K562 (cell line): ENCODE measurements around the gene CCDC82. TPM values are rescaled to one million over a fixed set of nuclear protein-coding genes. Genes with fewer than 3 reads are reported as not detected.
A peak's percentile ranks its signal among the peaks of the same experiment; 100 is the strongest.

Experiments
- ATAC-seq: fragments of 200-7000 bp; cut with Tn5 transposase; 3 replicates; pipeline ENCODE4 v1.9.1; 2020; ENCODE audit warnings: moderate library complexity
- BruUV-seq: library from RNA; stranded (reverse); fragments of 400-500 nt; replicated peaks from 2 replicates; lab custom pipeline; 2021; lab: Mats Ljungman, UMichigan
- CTCF ChIA-PET: fragments of 300-600 bp; formaldehyde crosslinking; extraction: SDS; loops from one replicate; lab custom pipeline; 2021; ENCODE audit warnings: low intra/inter-chr PET ratio; lab: Yijun Ruan, JAX
- POLR2A ChIA-PET: fragments of 300-600, 350-650 bp; sonication (Branson Sonifier 250); formaldehyde crosslinking; extraction: SDS; loops from one replicate; lab custom pipeline; 2021; ENCODE audit warnings: antibody characterized with exemption, inconsistent platforms; lab: Yijun Ruan, JAX
- DNase-seq, 4 experiments: peaks; one replicate each; pipeline versions ENCODE4 v3.0.0 to v3.0.0-alpha.2; 2011 to 2018; ENCODE audit warnings: low spot score in 3 of 4, mixed read lengths in 3 of 4; ENCODE audit errors: extremely low read depth in 1 of 4
- FAIRE-seq: peaks from 2 replicates; lab custom pipeline; 2011; peaks lifted over from hg19 to GRCh38; lab: Jason Lieb, UNC
- H2AFZ ChIP-seq: 2 replicates; pipeline ENCODE4 v1.6.0; 2011; ENCODE audit warnings: low read depth, low read length, control low read depth, inconsistent platforms
- H3K27ac ChIP-seq: fragments of 200-600 bp; 3 replicates; pipeline ENCODE4 v1.8.0; 2011; ENCODE audit warnings: low read depth, mild to moderate bottlenecking, control low read depth, inconsistent platforms, low read length, moderate library complexity, mixed read lengths; ENCODE audit errors: extremely low read depth
- H3K27me3 ChIP-seq, 2 experiments: fragments of 300-600 bp in 1 of 2; 2 replicates in 1 of 2; 3 replicates in 1 of 2; pipeline versions ENCODE4 v1.6.0 to v1.8.0; 2011; ENCODE audit warnings: inconsistent platforms in 2 of 2, low read length in 2 of 2, mild to moderate bottlenecking in 1 of 2, mixed read lengths in 1 of 2, moderate library complexity in 1 of 2; ENCODE audit not compliant: control insufficient read depth in 2 of 2, insufficient read depth in 2 of 2
- H3K36me3 ChIP-seq: fragments of 300-600 bp; 3 replicates; pipeline ENCODE4 v1.8.0; 2011; ENCODE audit warnings: mild to moderate bottlenecking, low read length, inconsistent platforms; ENCODE audit not compliant: control insufficient read depth, insufficient read depth
- H3K4me1 ChIP-seq, 2 experiments: fragments of 200-600 bp in 1 of 2; replicated peaks in 1 of 2; 2 replicates in 1 of 2; 3 replicates in 1 of 2; pipeline versions ENCODE4 v1.5.1 to v1.8.0; 2011; ENCODE audit warnings: inconsistent platforms in 2 of 2, low read length in 2 of 2, mild to moderate bottlenecking in 1 of 2, mixed read lengths in 1 of 2, moderate library complexity in 1 of 2; ENCODE audit not compliant: control insufficient read depth in 2 of 2, insufficient read depth in 2 of 2
- H3K4me2 ChIP-seq: 2 replicates; pipeline ENCODE4 v1.6.1; 2011; ENCODE audit warnings: low read length, control low read depth, inconsistent platforms, mixed read lengths; ENCODE audit not compliant: insufficient read depth
- H3K4me3 ChIP-seq: fragments of 200-600 bp; sonication (generic), shearing (Covaris generic); 2 replicates; pipeline ENCODE4 v1.5.1; 2016; ENCODE audit warnings: control low read depth, inconsistent platforms
- H3K79me2 ChIP-seq: fragments of 200-600 bp; 3 replicates; pipeline ENCODE4 v1.8.0; 2011; ENCODE audit warnings: low read length, inconsistent platforms; ENCODE audit not compliant: control insufficient read depth, insufficient read depth
- H3K9ac ChIP-seq, 2 experiments: 2 replicates each; pipeline versions ENCODE4 v1.6.0 to v1.6.1; 2011; ENCODE audit warnings: low read depth in 2 of 2, low read length in 2 of 2, control low read depth in 1 of 2, inconsistent platforms in 1 of 2, mild to moderate bottlenecking in 1 of 2, mixed read lengths in 1 of 2; ENCODE audit not compliant: insufficient read depth in 1 of 2
- H3K9me1 ChIP-seq: one replicate; pipeline ENCODE4 v1.6.0; 2011; ENCODE audit warnings: inconsistent platforms, mild to moderate bottlenecking, low read length, moderate library complexity; ENCODE audit not compliant: control insufficient read depth, insufficient read depth
- H3K9me3 ChIP-seq: replicated peaks from 2 replicates; pipeline ENCODE4 v1.5.1; 2011; ENCODE audit warnings: low read depth, low read length, inconsistent platforms; ENCODE audit not compliant: control insufficient read depth, insufficient read depth
- H4K20me1 ChIP-seq: replicated peaks from 2 replicates; pipeline ENCODE4 v1.6.1; 2011; ENCODE audit warnings: low read length, inconsistent platforms, mixed read lengths; ENCODE audit not compliant: control insufficient read depth, insufficient read depth
- BCOR ChIP-seq: fragments of 450-650 bp; IDR thresholded peaks from 2 replicates; pipeline ENCODE4 v1.6.1; 2016
- KDM1A ChIP-seq, 2 experiments: fragments of 450-650 bp; IDR thresholded peaks; 2 replicates each; pipeline ENCODE4 v1.6.1; 2016; ENCODE audit warnings: mild to moderate bottlenecking in 2 of 2
- MED1 ChIP-seq: sonication (generic); formaldehyde crosslinking; IDR thresholded peaks from 2 replicates; pipeline ENCODE4 v1.8.1; 2023; ENCODE audit warnings: missing genetic modification reagents, borderline replicate concordance
- RBM25 ChIP-seq: fragments of 200-400 bp; formaldehyde crosslinking; IDR thresholded peaks from 2 replicates; pipeline ENCODE4 v1.6.1; 2018; ENCODE audit warnings: low read length, low read depth, moderate library complexity; ENCODE audit not compliant: severe bottlenecking
- WGBS: fragments of 100-300 bp; shearing (Covaris generic); methylation state at CpG from one replicate; pipeline ENCODE4 v1.1.6; 2016; ENCODE audit warnings: low coverage, mixed read lengths; ENCODE audit not compliant: insufficient coverage; ENCODE audit errors: missing lambda C conversion rate; 5-methylcytosine and 5-hydroxymethylcytosine counted together
- in situ Hi-C: fragments of 300-500 bp; cut with MboI; formaldehyde crosslinking; loops from 4 replicates; pipeline ENCODE4 v1.15.0; 2018; ENCODE audit warnings: inconsistent platforms, mixed read lengths
- intact Hi-C: fragments of 100-400 bp; cut with micrococcal nuclease; formaldehyde crosslinking; loops from 2 replicates; pipeline ENCODE4 v1.14.2; 2022
- polyA plus RNA-seq, 8 experiments: library from polyadenylated mRNA; depleted of rRNA in 4 of 8; stranded (reverse) in 5 of 8; unstranded in 3 of 8; fragments of >200 nt; fragmentation: Nextera tagmentation in 2 of 8; fragmentation: Illumina TruSeq in 1 of 8; extraction: Ambion mirVana in 2 of 8; extraction: Trizol in 1 of 8; gene quantifications; 2 replicates each; pipeline versions ENCODE4 v1.2.1 to v1.2.3, GENCODE V29; 2011 to 2014; ENCODE audit warnings: inconsistent platforms in 1 of 8, missing spikeins in 1 of 8
- total RNA-seq, 7 experiments: library from RNA; depleted of rRNA in 6 of 7; stranded (reverse); fragments of >200 nt in 6 of 7; fragmentation: Illumina TruSeq in 2 of 7; extraction: Trizol in 2 of 7; gene quantifications; 2 replicates each; pipeline versions ENCODE4 v1.2.1 to v1.2.3, GENCODE V29; 2011 to 2021; ENCODE audit warnings: low replicate concordance in 1 of 7
- TF ChIP-seq, protein P1 (sequence below): IDR thresholded peaks from 2 replicates; pipeline ENCODE4 v1.6.1; 2016; ENCODE audit warnings: missing genetic modification characterization, missing compliant biosample characterization
- TF ChIP-seq, protein P2 (sequence below): fragments of 150-350 bp; conservative IDR thresholded peaks from 2 replicates; pipeline ENCODE4 v1.6.1; 2014; ENCODE audit warnings: low read length

Gene CCDC82
- total and polyA plus RNA-seq, 9 of the 15 experiments (the other 6 are each of a cell fraction or from before 2014, with no cell fraction given), result 12.5 to 51.3 (median 24.5) TPM

DNA sequence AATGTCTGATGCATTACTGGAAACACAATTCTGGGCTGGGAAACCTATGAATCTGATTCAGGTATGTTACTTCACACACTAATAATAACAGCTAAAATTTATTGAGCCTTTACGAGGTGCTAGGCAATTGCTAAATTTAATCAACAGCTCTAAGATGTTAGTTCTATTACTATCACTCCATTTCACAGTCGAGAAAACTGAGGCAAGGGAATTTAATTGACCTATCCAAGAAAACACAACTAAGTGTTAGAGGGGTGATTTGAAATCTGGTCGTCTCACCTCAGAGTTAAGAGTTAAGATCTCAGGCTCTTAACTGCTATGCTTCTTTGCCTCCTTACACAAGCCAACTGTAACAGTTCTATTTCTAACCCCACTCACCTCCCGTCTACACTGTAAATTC is 55.5 kb downstream of the CCDC82 start:
- in situ Hi-C loops, result no loop called here
- H3K4me3 ChIP-seq, result no peak overlapping the region
- H3K36me3 ChIP-seq, result no peaks in the 10 kb centered on the region
- DNase-seq, result no peak
- H3K27me3 ChIP-seq, result no peaks in the 10 kb centered on the region
- no peak overlapping the region for H2AFZ ChIP-seq
- TF ChIP-seq BCOR (peak; percentile 48; the same call in 1 of the 2 replicates), RBM25 (peak; percentile 69), KDM1A (IDR thresholded peaks at IDR 0.05) (peak in 1 of 2 experiments; percentile 50; a peak in 2 of 4 replicates), MED1 (CRISPR knock-in tag) (no peak)
- TF ChIP-seq, protein P1, sequence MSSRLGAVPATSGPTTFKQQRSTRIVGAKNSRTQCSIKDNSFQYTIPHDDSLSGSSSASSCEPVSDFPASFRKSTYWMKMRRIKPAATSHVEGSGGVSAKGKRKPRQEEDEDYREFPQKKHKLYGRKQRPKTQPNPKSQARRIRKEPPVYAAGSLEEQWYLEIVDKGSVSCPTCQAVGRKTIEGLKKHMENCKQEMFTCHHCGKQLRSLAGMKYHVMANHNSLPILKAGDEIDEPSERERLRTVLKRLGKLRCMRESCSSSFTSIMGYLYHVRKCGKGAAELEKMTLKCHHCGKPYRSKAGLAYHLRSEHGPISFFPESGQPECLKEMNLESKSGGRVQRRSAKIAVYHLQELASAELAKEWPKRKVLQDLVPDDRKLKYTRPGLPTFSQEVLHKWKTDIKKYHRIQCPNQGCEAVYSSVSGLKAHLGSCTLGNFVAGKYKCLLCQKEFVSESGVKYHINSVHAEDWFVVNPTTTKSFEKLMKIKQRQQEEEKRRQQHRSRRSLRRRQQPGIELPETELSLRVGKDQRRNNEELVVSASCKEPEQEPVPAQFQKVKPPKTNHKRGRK (tag), result no peak
- TF ChIP-seq, protein P2, sequence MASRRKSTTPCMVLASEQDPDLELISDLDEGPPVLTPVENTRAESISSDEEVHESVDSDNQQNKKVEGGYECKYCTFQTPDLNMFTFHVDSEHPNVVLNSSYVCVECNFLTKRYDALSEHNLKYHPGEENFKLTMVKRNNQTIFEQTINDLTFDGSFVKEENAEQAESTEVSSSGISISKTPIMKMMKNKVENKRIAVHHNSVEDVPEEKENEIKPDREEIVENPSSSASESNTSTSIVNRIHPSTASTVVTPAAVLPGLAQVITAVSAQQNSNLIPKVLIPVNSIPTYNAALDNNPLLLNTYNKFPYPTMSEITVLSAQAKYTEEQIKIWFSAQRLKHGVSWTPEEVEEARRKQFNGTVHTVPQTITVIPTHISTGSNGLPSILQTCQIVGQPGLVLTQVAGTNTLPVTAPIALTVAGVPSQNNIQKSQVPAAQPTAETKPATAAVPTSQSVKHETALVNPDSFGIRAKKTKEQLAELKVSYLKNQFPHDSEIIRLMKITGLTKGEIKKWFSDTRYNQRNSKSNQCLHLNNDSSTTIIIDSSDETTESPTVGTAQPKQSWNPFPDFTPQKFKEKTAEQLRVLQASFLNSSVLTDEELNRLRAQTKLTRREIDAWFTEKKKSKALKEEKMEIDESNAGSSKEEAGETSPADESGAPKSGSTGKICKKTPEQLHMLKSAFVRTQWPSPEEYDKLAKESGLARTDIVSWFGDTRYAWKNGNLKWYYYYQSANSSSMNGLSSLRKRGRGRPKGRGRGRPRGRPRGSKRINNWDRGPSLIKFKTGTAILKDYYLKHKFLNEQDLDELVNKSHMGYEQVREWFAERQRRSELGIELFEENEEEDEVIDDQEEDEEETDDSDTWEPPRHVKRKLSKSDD, result no peak
- ATAC-seq, result no peak
- POLR2A ChIA-PET, result interaction anchor here (0.7 to 2.6 kb wide), 2 partner anchors 12 to 1734 kb away, joined by 3 to 18 read pairs; no protein-coding TSS in a partner anchor
- no peak overlapping the region for H3K9ac ChIP-seq
- no peak for FAIRE-seq
- intact Hi-C loops, result no loop called here
- no TSS peak for BruUV-seq
- H3K9me1 ChIP-seq, result no peaks in the 10 kb centered on the region
- no peak overlapping the region for H3K27ac ChIP-seq
- 57% methylated on average over 4 of the region's 4 CpGs for WGBS
- no peaks in the 10 kb centered on the region for H3K9me3 ChIP-seq
- H3K79me2 ChIP-seq, result peaks cover 79% of the 10 kb centered on the region
- H3K4me2 ChIP-seq, result no peak overlapping the region
- no peaks in the 10 kb centered on the region for H4K20me1 ChIP-seq
- CTCF ChIA-PET, result no interaction called here
- peaks cover 21 to 75% of the 10 kb centered on the region in 2 experiments for H3K4me1 ChIP-seq
